Mammary epithelial cell (primary cell): ENCODE results near the gene SYNE2.

ENCODE experiments used
- CTCF ChIP-seq, 2 donors: IDR thresholded peaks in 1 of 2; conservative IDR thresholded peaks in 1 of 2; 2 replicates each; pipeline ENCODE4 v1.5.1; 2011 to 2012; ENCODE audit warnings: inconsistent platforms in 2 of 2, low read length in 2 of 2, mild to moderate bottlenecking in 2 of 2, control low read depth in 1 of 2, low read depth in 1 of 2; ENCODE audit not compliant: insufficient read depth in 1 of 2; ENCODE audit errors: extremely low read depth in 1 of 2
- EZH2 ChIP-seq: IDR thresholded peaks from 2 replicates; pipeline ENCODE4 v1.6.1; 2012; ENCODE audit warnings: low read length, inconsistent platforms, borderline replicate concordance

DNA sequence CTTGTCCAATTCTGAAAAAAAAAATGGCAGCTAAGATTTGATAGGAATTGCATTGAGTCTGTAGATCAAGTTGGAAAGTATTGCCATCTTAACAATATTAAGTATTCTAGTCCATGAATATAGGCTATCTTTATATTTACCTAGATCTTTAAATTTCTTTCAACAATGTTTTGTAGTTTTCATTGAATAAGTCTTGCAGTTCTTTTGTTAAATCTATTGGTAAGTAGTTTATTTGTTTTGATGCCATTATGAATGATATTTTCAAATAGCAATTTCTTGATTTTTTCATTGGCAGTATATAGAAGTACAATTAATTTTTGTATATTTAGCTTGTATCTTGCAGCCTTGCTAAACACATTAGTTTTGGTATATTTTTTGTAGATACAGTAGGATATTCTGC lies 71.6 kb downstream of the SYNE2 start:
- TF ChIP-seq CTCF (conservative IDR thresholded peaks at IDR 0.05 in 1 of 2, IDR thresholded peaks at IDR 0.05 in 1 of 2; ENCODE audit: extremely low read depth in 1 of 2, insufficient read depth in 1 of 2, low read depth in 1 of 2, low read length in 2 of 2) = no peak
- no peak for TF ChIP-seq EZH2
